LNCaP clone FGC (cell line): ENCODE measurements around the gene AMOTL1.

ENCODE experiments used
- DNase-seq: peaks from one replicate; pipeline ENCODE4 v3.0.0-alpha.2; 2011; ENCODE audit warnings: low read depth
- H3K4me3 ChIP-seq: 2 replicates; pipeline ENCODE4 v1.5.1; 2011; ENCODE audit warnings: mild to moderate bottlenecking, low read depth, low read length, control low read depth
- TF ChIP-seq, protein P1 (sequence below): IDR thresholded peaks from 2 replicates; pipeline ENCODE4 v1.5.1; 2012; ENCODE audit warnings: mild to moderate bottlenecking; ENCODE audit not compliant: control insufficient read depth, insufficient read depth; ENCODE audit errors: extremely low read depth

Gene AMOTL1

DNA sequence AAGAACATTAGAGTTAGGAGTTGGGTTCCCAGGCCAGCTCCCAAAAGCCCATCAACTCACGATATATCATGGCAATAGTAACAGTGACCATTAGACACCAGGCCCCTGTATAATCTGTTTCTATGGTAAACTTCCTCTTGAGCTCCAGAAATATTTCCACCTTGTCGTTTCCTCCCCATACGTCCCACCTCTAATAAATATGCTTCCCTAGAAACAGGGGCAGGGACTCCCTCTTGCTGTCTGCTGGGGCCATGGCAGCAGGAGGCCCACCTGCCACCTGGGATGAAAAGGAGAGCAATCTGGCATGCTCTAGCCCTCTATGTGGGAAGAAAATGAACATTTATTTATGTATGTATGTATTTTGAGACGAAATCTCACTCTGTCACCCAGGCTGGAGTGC is 32.2 kb upstream of the AMOTL1 start:
- TF ChIP-seq, protein P1, sequence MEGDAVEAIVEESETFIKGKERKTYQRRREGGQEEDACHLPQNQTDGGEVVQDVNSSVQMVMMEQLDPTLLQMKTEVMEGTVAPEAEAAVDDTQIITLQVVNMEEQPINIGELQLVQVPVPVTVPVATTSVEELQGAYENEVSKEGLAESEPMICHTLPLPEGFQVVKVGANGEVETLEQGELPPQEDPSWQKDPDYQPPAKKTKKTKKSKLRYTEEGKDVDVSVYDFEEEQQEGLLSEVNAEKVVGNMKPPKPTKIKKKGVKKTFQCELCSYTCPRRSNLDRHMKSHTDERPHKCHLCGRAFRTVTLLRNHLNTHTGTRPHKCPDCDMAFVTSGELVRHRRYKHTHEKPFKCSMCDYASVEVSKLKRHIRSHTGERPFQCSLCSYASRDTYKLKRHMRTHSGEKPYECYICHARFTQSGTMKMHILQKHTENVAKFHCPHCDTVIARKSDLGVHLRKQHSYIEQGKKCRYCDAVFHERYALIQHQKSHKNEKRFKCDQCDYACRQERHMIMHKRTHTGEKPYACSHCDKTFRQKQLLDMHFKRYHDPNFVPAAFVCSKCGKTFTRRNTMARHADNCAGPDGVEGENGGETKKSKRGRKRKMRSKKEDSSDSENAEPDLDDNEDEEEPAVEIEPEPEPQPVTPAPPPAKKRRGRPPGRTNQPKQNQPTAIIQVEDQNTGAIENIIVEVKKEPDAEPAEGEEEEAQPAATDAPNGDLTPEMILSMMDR = no peak
- H3K4me3 ChIP-seq = no peak overlapping the region
- DNase-seq = no peak

DNA sequence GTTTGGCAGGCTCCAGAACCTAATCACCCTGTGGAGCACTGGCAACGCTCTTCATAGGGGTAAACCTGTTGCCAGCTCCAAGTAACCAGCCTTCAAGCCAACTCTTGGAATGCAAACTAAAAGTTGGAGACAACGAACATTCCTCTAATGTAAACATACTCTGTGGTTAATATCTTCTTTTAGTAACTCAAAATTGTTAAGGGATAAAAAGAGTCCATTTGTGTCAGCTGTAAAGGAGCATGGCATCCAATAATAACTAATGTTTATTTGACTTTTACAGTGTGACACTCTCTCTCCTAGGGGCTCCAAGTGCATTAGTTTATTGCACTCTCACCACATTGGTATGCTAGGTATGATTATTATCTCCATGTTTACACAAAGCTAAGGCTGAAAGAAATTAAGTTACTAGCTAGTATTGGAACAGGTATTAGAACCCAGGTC is 31.0 kb upstream of the AMOTL1 start:
- no peak overlapping the region for H3K4me3 ChIP-seq
- TF ChIP-seq, protein P1 = no peak
- DNase-seq = peak; percentile 68

DNA sequence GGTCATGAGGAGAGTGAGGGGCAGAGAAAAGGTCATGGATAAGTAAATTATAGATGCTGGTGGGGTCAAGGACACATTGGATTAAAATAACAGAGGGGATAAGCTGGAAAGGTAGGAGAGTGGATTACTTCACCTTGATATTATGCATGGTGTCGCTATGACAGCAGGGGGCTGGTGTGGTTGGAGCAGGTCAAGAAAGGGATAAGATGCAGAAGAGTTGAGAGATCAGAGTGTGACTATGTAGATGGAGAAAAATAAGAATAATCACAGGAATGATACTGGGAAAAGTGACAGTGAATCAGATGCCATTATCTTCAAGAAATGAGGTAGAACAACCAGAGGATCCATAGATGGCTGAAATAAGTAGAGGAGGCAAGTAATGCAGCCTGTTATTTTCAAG is 29.4 kb upstream of the AMOTL1 start:
- TF ChIP-seq, protein P1 = no peak
- DNase-seq = no peak
- H3K4me3 ChIP-seq = no peak overlapping the region

DNA sequence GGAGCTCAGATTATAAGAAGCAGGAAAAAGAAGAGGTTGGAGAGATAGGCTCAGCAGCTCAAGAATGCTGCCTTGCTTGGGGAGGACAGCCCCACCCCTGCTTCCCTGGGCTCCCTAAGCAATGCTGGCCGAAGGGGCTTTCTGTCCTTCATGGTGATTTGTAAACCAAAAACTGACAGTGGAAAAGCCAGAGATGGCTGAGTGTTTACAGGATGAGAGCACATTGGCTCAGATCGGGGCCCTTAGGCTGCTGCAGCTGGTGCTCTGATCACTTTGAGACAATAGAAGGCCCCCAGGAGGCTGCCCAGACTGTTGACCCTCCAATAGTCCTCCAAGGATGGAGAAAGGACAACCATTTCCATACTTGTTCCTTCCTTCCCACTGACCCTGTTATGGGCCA is 28.8 kb upstream of the AMOTL1 start:
- TF ChIP-seq, protein P1 = no peak
- DNase-seq = no peak
- H3K4me3 ChIP-seq = no peak overlapping the region

DNA sequence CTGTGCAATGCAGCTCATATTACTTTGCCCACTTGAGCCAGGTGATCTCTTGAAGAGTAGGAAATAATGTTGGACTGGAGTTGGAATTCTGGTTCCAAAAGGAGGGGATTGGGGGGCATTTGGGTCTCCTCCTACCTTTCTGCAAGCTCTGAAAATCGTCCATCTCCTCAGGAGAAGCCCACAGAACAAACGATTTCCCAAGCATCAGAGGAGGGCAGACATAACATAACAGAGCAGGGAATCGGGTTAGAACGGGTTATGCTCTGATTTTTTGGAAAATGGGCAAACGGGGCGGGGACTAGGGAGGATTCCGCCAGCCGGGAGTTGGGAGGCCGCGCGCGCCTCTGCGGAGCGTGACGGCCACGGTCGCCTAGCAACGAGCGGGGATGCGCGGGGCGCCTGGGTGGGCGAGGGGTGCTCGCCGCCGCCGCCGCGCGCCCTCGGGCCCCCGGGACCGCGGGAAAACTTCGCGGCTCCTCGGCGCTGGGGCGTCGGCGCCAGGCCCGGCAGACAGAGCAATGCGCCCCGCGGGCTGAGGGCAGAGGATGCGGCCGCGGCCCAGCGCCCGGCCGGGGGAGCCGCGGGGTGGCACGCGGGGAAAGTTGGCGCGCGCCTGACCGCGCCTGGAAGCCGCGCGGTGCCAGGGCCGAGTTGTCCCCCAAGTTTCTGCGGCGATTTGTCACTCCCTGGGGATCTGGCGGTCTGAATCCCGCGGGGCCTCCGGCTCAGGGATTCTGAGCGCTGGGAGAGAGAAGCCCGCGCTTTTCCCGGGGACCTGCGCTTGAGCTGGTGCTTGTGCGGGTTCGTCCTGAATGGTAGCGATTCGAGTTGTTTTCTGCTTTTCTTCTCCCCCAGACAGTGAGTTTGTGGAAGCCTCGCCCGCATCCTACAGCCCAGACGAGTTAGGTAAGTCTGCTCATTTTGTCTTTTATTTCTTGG is 27.8 kb upstream of the AMOTL1 start:
- TF ChIP-seq, protein P1 = no peak
- no peak for DNase-seq
- no peak overlapping the region for H3K4me3 ChIP-seq

DNA sequence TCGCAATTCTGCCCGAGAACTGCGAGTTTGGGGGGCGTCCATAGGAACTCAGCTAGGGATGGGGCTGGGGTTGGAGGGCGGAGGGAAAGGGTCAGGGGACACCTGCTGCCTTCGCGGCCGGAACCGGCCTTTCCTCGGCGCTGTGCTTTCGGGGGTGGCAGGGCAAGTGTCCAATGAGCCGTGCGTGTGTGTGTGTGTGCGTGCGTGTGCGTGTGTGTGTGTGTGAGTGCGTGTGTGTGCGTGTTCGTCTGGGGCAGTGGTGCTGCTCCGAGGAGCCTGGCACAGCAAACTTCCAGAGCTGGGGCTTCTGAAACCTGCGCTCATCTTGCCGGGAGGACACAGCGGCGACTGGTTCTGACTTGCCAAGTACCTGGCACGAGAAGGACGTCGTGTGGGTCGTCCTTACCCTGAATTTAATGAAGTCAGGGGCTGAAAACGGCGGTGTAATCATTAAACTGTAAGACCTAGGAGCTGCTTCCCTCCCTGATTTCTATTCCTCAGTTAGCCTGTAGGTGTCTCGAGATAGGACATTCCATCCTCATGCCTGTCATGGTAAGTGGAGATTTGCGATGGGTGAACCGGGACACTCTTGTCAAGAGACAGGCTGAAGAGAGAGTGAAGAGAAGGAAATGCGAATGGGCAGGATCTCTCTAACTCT is 27.0 kb upstream of the AMOTL1 start:
- no peak for DNase-seq
- TF ChIP-seq, protein P1 = peak; percentile 15; the same call in 1 of the 2 replicates
- no peak overlapping the region for H3K4me3 ChIP-seq
